Keratinocyte (primary cell): Measurements from ENCODE around the gene DDX21. TPM values are rescaled to one million over a fixed set of nuclear protein-coding genes. Genes with fewer than 3 reads are reported as not detected.

Experiments
- DNase-seq: peaks from one replicate; pipeline ENCODE4 v3.0.0-alpha.2; 2011; ENCODE audit warnings: low read depth, missing footprints, low spot score
- FAIRE-seq: peaks from 2 replicates; lab custom pipeline; 2011; peaks lifted over from hg19 to GRCh38; lab: Jason Lieb, UNC
- H2AFZ ChIP-seq: 2 replicates; pipeline ENCODE4 v1.6.0; 2012; ENCODE audit warnings: low read length, control low read depth, inconsistent platforms; ENCODE audit not compliant: control insufficient read depth
- H3K27ac ChIP-seq: 2 replicates; pipeline ENCODE4 v1.5.1; 2011; ENCODE audit warnings: low read length; ENCODE audit not compliant: control insufficient read depth, insufficient read depth
- H3K27me3 ChIP-seq: 3 replicates; pipeline ENCODE4 v1.6.0; 2011; ENCODE audit warnings: low read length; ENCODE audit not compliant: control insufficient read depth, insufficient read depth; ENCODE audit errors: extremely low read depth
- H3K36me3 ChIP-seq, 2 experiments: 2 replicates in 1 of 2; 3 replicates in 1 of 2; pipeline ENCODE4 v1.5.1; 2011; ENCODE audit warnings: low read length in 2 of 2, mild to moderate bottlenecking in 1 of 2; ENCODE audit not compliant: control insufficient read depth in 2 of 2, insufficient read depth in 2 of 2; ENCODE audit errors: extremely low read depth in 1 of 2
- H3K4me1 ChIP-seq: 3 replicates; pipeline ENCODE4 v1.5.1; 2011; ENCODE audit warnings: low read length; ENCODE audit not compliant: control insufficient read depth, insufficient read depth; ENCODE audit errors: extremely low read depth
- H3K4me2 ChIP-seq: 3 replicates; pipeline ENCODE4 v1.6.0; 2011; ENCODE audit warnings: low read depth, low read length; ENCODE audit not compliant: control insufficient read depth, insufficient read depth; ENCODE audit errors: extremely low read depth
- H3K4me3 ChIP-seq, 3 experiments: fragments of 200-600 bp in 1 of 3; sonication (generic) in 1 of 3; 2 replicates in 2 of 3; 3 replicates in 1 of 3; pipeline ENCODE4 v1.5.1; 2011 to 2016; ENCODE audit warnings: low read length in 3 of 3, mild to moderate bottlenecking in 3 of 3, control low read depth in 2 of 3, inconsistent platforms in 1 of 3, low read depth in 1 of 3, mixed read lengths in 1 of 3, mixed run types in 1 of 3, moderate library complexity in 1 of 3; ENCODE audit not compliant: control insufficient read depth in 2 of 3, insufficient read depth in 2 of 3; ENCODE audit errors: extremely low read depth in 1 of 3
- H3K79me2 ChIP-seq: 2 replicates; pipeline ENCODE4 v1.6.0; 2012; ENCODE audit warnings: low read length; ENCODE audit not compliant: control insufficient read depth, insufficient read depth
- H3K9ac ChIP-seq: 3 replicates; pipeline ENCODE4 v1.6.0; 2011; ENCODE audit warnings: low read length; ENCODE audit not compliant: control insufficient read depth, insufficient read depth; ENCODE audit errors: extremely low read depth
- H3K9me1 ChIP-seq: 3 replicates; pipeline ENCODE4 v1.6.0; 2011; ENCODE audit warnings: low read length; ENCODE audit not compliant: control insufficient read depth, insufficient read depth; ENCODE audit errors: extremely low read depth
- H3K9me3 ChIP-seq: 2 replicates; pipeline ENCODE4 v1.5.1; 2012; ENCODE audit warnings: low read depth, low read length; ENCODE audit not compliant: control insufficient read depth
- H4K20me1 ChIP-seq: 3 replicates; pipeline ENCODE4 v1.6.0; 2011; ENCODE audit warnings: low read length; ENCODE audit not compliant: control insufficient read depth, insufficient read depth; ENCODE audit errors: extremely low read depth
- EZH2 ChIP-seq: IDR thresholded peaks from one replicate; pipeline ENCODE4 v1.6.1; 2012; ENCODE audit warnings: inconsistent platforms, mild to moderate bottlenecking, low read length, moderate library complexity
- dilution Hi-C: fragments of 300-500 bp; cut with MboI; formaldehyde crosslinking; loops from one replicate; pipeline ENCODE4 v1.7.0; 2020; ENCODE audit warnings: low sequenced_read_pairs; ENCODE audit not compliant: extremely low pct_ligation_motif_present
- polyA plus RNA-seq, 5 experiments: library from polyadenylated mRNA; depleted of rRNA in 3 of 5; stranded (reverse) in 3 of 5; stranded (forward) in 1 of 5; unstranded in 1 of 5; fragments of >200 nt; gene quantifications; 1 replicate in 1 of 5; 2 replicates in 3 of 5; 3 replicates in 1 of 5; pipeline versions ENCODE4 v1.2.1 to v1.2.3, GENCODE V29; 2011 to 2012; ENCODE audit warnings: missing spikeins in 2 of 5, low read depth in 1 of 5, low replicate concordance in 1 of 5
- TF ChIP-seq, protein P1 (sequence below), 3 experiments: IDR thresholded peaks in 1 of 3; conservative IDR thresholded peaks in 1 of 3; optimal IDR thresholded peaks in 1 of 3; 2 replicates in 2 of 3; 3 replicates in 1 of 3; pipeline versions ENCODE3 to v1.5.1; 2011; ENCODE audit warnings: low read length in 3 of 3, mild to moderate bottlenecking in 3 of 3, moderate library complexity in 2 of 3, control low read depth in 1 of 3, inconsistent platforms in 1 of 3; ENCODE audit not compliant: insufficient read depth in 2 of 3; ENCODE audit errors: extremely low read depth in 1 of 3

DDX21 gene
- polyA plus RNA-seq, 1 donor (not counting 4 experiments of a cell fraction or from before 2014, with no cell fraction given) = 157 TPM

DNA sequence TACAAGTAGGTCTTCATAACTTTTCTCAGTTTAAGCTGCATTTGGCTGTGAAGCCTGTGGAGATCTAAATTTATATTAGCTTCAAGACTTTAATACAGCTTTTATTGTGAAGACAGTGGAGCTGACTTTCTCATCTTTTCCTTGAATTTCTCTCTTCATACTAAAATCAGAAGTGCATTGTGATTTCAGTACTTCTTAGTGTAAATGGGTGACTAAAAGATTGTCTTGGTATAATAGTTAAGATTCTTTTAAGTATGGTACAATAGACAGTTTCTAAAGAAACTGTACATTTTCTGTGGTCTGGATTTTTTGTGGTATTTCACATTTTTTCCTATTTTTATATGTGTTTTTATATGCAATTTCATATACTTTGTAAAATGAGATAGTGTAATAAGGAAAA, 21.0 kb upstream of the DDX21 start:
- H3K4me1 ChIP-seq = no peaks in the 10 kb centered on the region
- H4K20me1 ChIP-seq = no peaks in the 10 kb centered on the region
- DNase-seq (no peak), FAIRE-seq (no peak)
- H2AFZ ChIP-seq = no peak overlapping the region
- H3K4me3 ChIP-seq = no peak overlapping the region
- H3K9me1 ChIP-seq = no peaks in the 10 kb centered on the region
- no peaks in the 10 kb centered on the region for H3K27me3 ChIP-seq
- H3K9me3 ChIP-seq = no peaks in the 10 kb centered on the region
- no peak overlapping the region for H3K4me2 ChIP-seq
- no peak for TF ChIP-seq EZH2
- TF ChIP-seq, protein P1, sequence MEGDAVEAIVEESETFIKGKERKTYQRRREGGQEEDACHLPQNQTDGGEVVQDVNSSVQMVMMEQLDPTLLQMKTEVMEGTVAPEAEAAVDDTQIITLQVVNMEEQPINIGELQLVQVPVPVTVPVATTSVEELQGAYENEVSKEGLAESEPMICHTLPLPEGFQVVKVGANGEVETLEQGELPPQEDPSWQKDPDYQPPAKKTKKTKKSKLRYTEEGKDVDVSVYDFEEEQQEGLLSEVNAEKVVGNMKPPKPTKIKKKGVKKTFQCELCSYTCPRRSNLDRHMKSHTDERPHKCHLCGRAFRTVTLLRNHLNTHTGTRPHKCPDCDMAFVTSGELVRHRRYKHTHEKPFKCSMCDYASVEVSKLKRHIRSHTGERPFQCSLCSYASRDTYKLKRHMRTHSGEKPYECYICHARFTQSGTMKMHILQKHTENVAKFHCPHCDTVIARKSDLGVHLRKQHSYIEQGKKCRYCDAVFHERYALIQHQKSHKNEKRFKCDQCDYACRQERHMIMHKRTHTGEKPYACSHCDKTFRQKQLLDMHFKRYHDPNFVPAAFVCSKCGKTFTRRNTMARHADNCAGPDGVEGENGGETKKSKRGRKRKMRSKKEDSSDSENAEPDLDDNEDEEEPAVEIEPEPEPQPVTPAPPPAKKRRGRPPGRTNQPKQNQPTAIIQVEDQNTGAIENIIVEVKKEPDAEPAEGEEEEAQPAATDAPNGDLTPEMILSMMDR (optimal IDR thresholded peaks at IDR 0.05 in 1 of 3, IDR thresholded peaks at IDR 0.05 in 1 of 3, conservative IDR thresholded peaks at IDR 0.05 in 1 of 3; ENCODE audit: extremely low read depth in 1 of 3, insufficient read depth in 2 of 3, low read length in 3 of 3) = no peak
- peaks cover 6% of the 10 kb centered on the region for H3K79me2 ChIP-seq
- dilution Hi-C loops = no loop called here
- H3K27ac ChIP-seq = no peak overlapping the region
- H3K36me3 ChIP-seq = peaks cover 5 to 13% of the 10 kb centered on the region in 2 experiments
- no peak overlapping the region for H3K9ac ChIP-seq

- DNase-seq (no peak), FAIRE-seq (no peak)
- Histone ChIP-seq H3K9me1 (no peaks in the 10 kb centered on the region), H3K27ac (no peak overlapping the region), H3K79me2 (no peaks in the 10 kb centered on the region), H3K9ac (no peak overlapping the region), H3K4me3 (no peak overlapping the region), H2AFZ (no peak overlapping the region), H3K4me1 (no peaks in the 10 kb centered on the region), H3K4me2 (no peak overlapping the region), H3K27me3 (no peaks in the 10 kb centered on the region), H3K9me3 (no peaks in the 10 kb centered on the region), H3K36me3 (peaks cover 5 to 10% of the 10 kb centered on the region in 2 experiments), H4K20me1 (no peaks in the 10 kb centered on the region)
- no peak for TF ChIP-seq EZH2
- TF ChIP-seq, protein P1 (optimal IDR thresholded peaks at IDR 0.05 in 1 of 3, IDR thresholded peaks at IDR 0.05 in 1 of 3, conservative IDR thresholded peaks at IDR 0.05 in 1 of 3; ENCODE audit: extremely low read depth in 1 of 3, insufficient read depth in 2 of 3, low read length in 3 of 3) = no peak
- dilution Hi-C loops = no loop called here
Observed at GRCh38 chr10:68938117-68938516, 17.9 kb upstream of the DDX21 start.
